K562 (cell line): Measurements from ENCODE around the gene IL20RA. TPM values are rescaled to one million over a fixed set of nuclear protein-coding genes. Genes with fewer than 3 reads are reported as not detected.

Experiments used
- ATAC-seq: fragments of 200-7000 bp; cut with Tn5 transposase; 3 replicates; pipeline ENCODE4 v1.9.1; 2020; ENCODE audit warnings: moderate library complexity
- BruUV-seq: library from RNA; stranded (reverse); fragments of 400-500 nt; replicated peaks from 2 replicates; lab custom pipeline; 2021; lab: Mats Ljungman, UMichigan
- CTCF ChIA-PET: fragments of 300-600 bp; formaldehyde crosslinking; extraction: SDS; loops from one replicate; lab custom pipeline; 2021; ENCODE audit warnings: low intra/inter-chr PET ratio; lab: Yijun Ruan, JAX
- POLR2A ChIA-PET: fragments of 300-600, 350-650 bp; sonication (Branson Sonifier 250); formaldehyde crosslinking; extraction: SDS; loops from one replicate; lab custom pipeline; 2021; ENCODE audit warnings: antibody characterized with exemption, inconsistent platforms; lab: Yijun Ruan, JAX
- DNase-seq, 4 experiments: peaks; one replicate each; pipeline versions ENCODE4 v3.0.0 to v3.0.0-alpha.2; 2011 to 2018; ENCODE audit warnings: low spot score in 3 of 4, mixed read lengths in 3 of 4; ENCODE audit errors: extremely low read depth in 1 of 4
- FAIRE-seq: peaks from 2 replicates; lab custom pipeline; 2011; peaks lifted over from hg19 to GRCh38; lab: Jason Lieb, UNC
- H2AFZ ChIP-seq: 2 replicates; pipeline ENCODE4 v1.6.0; 2011; ENCODE audit warnings: low read depth, low read length, control low read depth, inconsistent platforms
- H3K27ac ChIP-seq: fragments of 200-600 bp; 3 replicates; pipeline ENCODE4 v1.8.0; 2011; ENCODE audit warnings: low read depth, mild to moderate bottlenecking, control low read depth, inconsistent platforms, low read length, moderate library complexity, mixed read lengths; ENCODE audit errors: extremely low read depth
- H3K27me3 ChIP-seq, 2 experiments: fragments of 300-600 bp in 1 of 2; 2 replicates in 1 of 2; 3 replicates in 1 of 2; pipeline versions ENCODE4 v1.6.0 to v1.8.0; 2011; ENCODE audit warnings: inconsistent platforms in 2 of 2, low read length in 2 of 2, mild to moderate bottlenecking in 1 of 2, mixed read lengths in 1 of 2, moderate library complexity in 1 of 2; ENCODE audit not compliant: control insufficient read depth in 2 of 2, insufficient read depth in 2 of 2
- H3K36me3 ChIP-seq: fragments of 300-600 bp; 3 replicates; pipeline ENCODE4 v1.8.0; 2011; ENCODE audit warnings: mild to moderate bottlenecking, low read length, inconsistent platforms; ENCODE audit not compliant: control insufficient read depth, insufficient read depth
- H3K4me1 ChIP-seq, 2 experiments: fragments of 200-600 bp in 1 of 2; replicated peaks in 1 of 2; 2 replicates in 1 of 2; 3 replicates in 1 of 2; pipeline versions ENCODE4 v1.5.1 to v1.8.0; 2011; ENCODE audit warnings: inconsistent platforms in 2 of 2, low read length in 2 of 2, mild to moderate bottlenecking in 1 of 2, mixed read lengths in 1 of 2, moderate library complexity in 1 of 2; ENCODE audit not compliant: control insufficient read depth in 2 of 2, insufficient read depth in 2 of 2
- H3K4me2 ChIP-seq: 2 replicates; pipeline ENCODE4 v1.6.1; 2011; ENCODE audit warnings: low read length, control low read depth, inconsistent platforms, mixed read lengths; ENCODE audit not compliant: insufficient read depth
- H3K4me3 ChIP-seq: fragments of 200-600 bp; sonication (generic), shearing (Covaris generic); 2 replicates; pipeline ENCODE4 v1.5.1; 2016; ENCODE audit warnings: control low read depth, inconsistent platforms
- H3K79me2 ChIP-seq: fragments of 200-600 bp; 3 replicates; pipeline ENCODE4 v1.8.0; 2011; ENCODE audit warnings: low read length, inconsistent platforms; ENCODE audit not compliant: control insufficient read depth, insufficient read depth
- H3K9ac ChIP-seq, 2 experiments: 2 replicates each; pipeline versions ENCODE4 v1.6.0 to v1.6.1; 2011; ENCODE audit warnings: low read depth in 2 of 2, low read length in 2 of 2, control low read depth in 1 of 2, inconsistent platforms in 1 of 2, mild to moderate bottlenecking in 1 of 2, mixed read lengths in 1 of 2; ENCODE audit not compliant: insufficient read depth in 1 of 2
- H3K9me1 ChIP-seq: one replicate; pipeline ENCODE4 v1.6.0; 2011; ENCODE audit warnings: inconsistent platforms, mild to moderate bottlenecking, low read length, moderate library complexity; ENCODE audit not compliant: control insufficient read depth, insufficient read depth
- H3K9me3 ChIP-seq: replicated peaks from 2 replicates; pipeline ENCODE4 v1.5.1; 2011; ENCODE audit warnings: low read depth, low read length, inconsistent platforms; ENCODE audit not compliant: control insufficient read depth, insufficient read depth
- H4K20me1 ChIP-seq: replicated peaks from 2 replicates; pipeline ENCODE4 v1.6.1; 2011; ENCODE audit warnings: low read length, inconsistent platforms, mixed read lengths; ENCODE audit not compliant: control insufficient read depth, insufficient read depth
- BDP1 ChIP-seq: IDR thresholded peaks from 3 replicates; pipeline ENCODE4 v1.6.1; 2011; ENCODE audit not compliant: insufficient read length, insufficient read depth
- CBX2 ChIP-seq: fragments of 200-600 bp; sonication (generic); IDR thresholded peaks from one replicate; pipeline ENCODE4 v1.6.1; 2012; ENCODE audit warnings: mild to moderate bottlenecking, low read length, inconsistent platforms; ENCODE audit not compliant: insufficient read depth, poor library complexity, severe bottlenecking
- DNMT1 ChIP-seq: fragments of 450-650 bp; IDR thresholded peaks from 2 replicates; pipeline ENCODE4 v1.6.1; 2016; ENCODE audit warnings: antibody characterized with exemption, mild to moderate bottlenecking
- ETS1 ChIP-seq: conservative IDR thresholded peaks from 2 replicates; pipeline ENCODE4 v1.6.1; 2011; ENCODE audit warnings: low read depth, mild to moderate bottlenecking, low read length; ENCODE audit not compliant: control insufficient read depth
- NUFIP1 ChIP-seq: fragments of 450-650 bp; IDR thresholded peaks from 2 replicates; pipeline ENCODE4 v1.6.1; 2018; ENCODE audit not compliant: partially characterized antibody
- SNIP1 ChIP-seq: fragments of 450-650 bp; IDR thresholded peaks from 2 replicates; pipeline ENCODE4 v1.7.1; 2017; ENCODE audit warnings: low read depth, mild to moderate bottlenecking
- U2AF1 ChIP-seq: fragments of 200-400 bp; formaldehyde crosslinking; optimal IDR thresholded peaks from 2 replicates; pipeline ENCODE3; 2017; ENCODE audit warnings: mild to moderate bottlenecking, low read depth, low read length, moderate library complexity
- ZNF133 ChIP-seq: fragments of 250-450 bp; sonication (Bioruptor Pico); IDR thresholded peaks from 2 replicates; pipeline ENCODE4 v1.4.0; 2020; ENCODE audit warnings: mild to moderate bottlenecking
- ZNF140 ChIP-seq: fragments of 250-450 bp; sonication (Bioruptor Pico); IDR thresholded peaks from 2 replicates; pipeline ENCODE4 v1.8.0; 2021; ENCODE audit warnings: moderate library complexity, mild to moderate bottlenecking, inconsistent platforms
- ZNF174 ChIP-seq: fragments of 250-450 bp; sonication (Bioruptor Pico); IDR thresholded peaks from 2 replicates; pipeline ENCODE4 v1.4.0; 2020; ENCODE audit warnings: mild to moderate bottlenecking
- ZNF175 ChIP-seq: fragments of 200-800 bp; sonication (Bioruptor generic); IDR thresholded peaks from 2 replicates; pipeline ENCODE4 v1.6.1; 2016; ENCODE audit warnings: low read depth, mild to moderate bottlenecking, missing genetic modification characterization, missing compliant biosample characterization
- ZNF232 ChIP-seq: sonication (generic); formaldehyde crosslinking; IDR thresholded peaks from 2 replicates; pipeline ENCODE4 v1.8.0; 2022; ENCODE audit warnings: mild to moderate bottlenecking, missing genetic modification reagents
- ZNF512 ChIP-seq: IDR thresholded peaks from 2 replicates; pipeline ENCODE4 v1.6.1; 2016; ENCODE audit warnings: missing genetic modification characterization, missing compliant biosample characterization
- WGBS: fragments of 100-300 bp; shearing (Covaris generic); methylation state at CpG from one replicate; pipeline ENCODE4 v1.1.6; 2016; ENCODE audit warnings: low coverage, mixed read lengths; ENCODE audit not compliant: insufficient coverage; ENCODE audit errors: missing lambda C conversion rate; 5-methylcytosine and 5-hydroxymethylcytosine counted together
- in situ Hi-C: fragments of 300-500 bp; cut with MboI; formaldehyde crosslinking; loops from 4 replicates; pipeline ENCODE4 v1.15.0; 2018; ENCODE audit warnings: inconsistent platforms, mixed read lengths
- intact Hi-C: fragments of 100-400 bp; cut with micrococcal nuclease; formaldehyde crosslinking; loops from 2 replicates; pipeline ENCODE4 v1.14.2; 2022
- polyA plus RNA-seq, 8 experiments: library from polyadenylated mRNA; depleted of rRNA in 4 of 8; stranded (reverse) in 5 of 8; unstranded in 3 of 8; fragments of >200 nt; fragmentation: Nextera tagmentation in 2 of 8; fragmentation: Illumina TruSeq in 1 of 8; extraction: Ambion mirVana in 2 of 8; extraction: Trizol in 1 of 8; gene quantifications; 2 replicates each; pipeline versions ENCODE4 v1.2.1 to v1.2.3, GENCODE V29; 2011 to 2014; ENCODE audit warnings: inconsistent platforms in 1 of 8, missing spikeins in 1 of 8
- total RNA-seq, 7 experiments: library from RNA; depleted of rRNA in 6 of 7; stranded (reverse); fragments of >200 nt in 6 of 7; fragmentation: Illumina TruSeq in 2 of 7; extraction: Trizol in 2 of 7; gene quantifications; 2 replicates each; pipeline versions ENCODE4 v1.2.1 to v1.2.3, GENCODE V29; 2011 to 2021; ENCODE audit warnings: low replicate concordance in 1 of 7

Gene IL20RA
- total and polyA plus RNA-seq, 9 of the 15 experiments (the other 6 are each of a cell fraction or from before 2014, with no cell fraction given): not detected

GRCh38 chr6:136964398-136964797 lies 80.4 kb downstream of the IL20RA start:
- DNase-seq: no peak
- H3K79me2 ChIP-seq: no peaks in the 10 kb centered on the region
- FAIRE-seq: no peak
- BruUV-seq: no TSS peak
- H3K36me3 ChIP-seq: no peaks in the 10 kb centered on the region
- no peaks in the 10 kb centered on the region for H3K9me1 ChIP-seq
- no peak for TF ChIP-seq ZNF133
- H3K4me3 ChIP-seq: no peak overlapping the region
- no peak overlapping the region for H3K4me2 ChIP-seq
- POLR2A ChIA-PET: interaction anchor here (1.1 kb wide), 1 partner anchor 464 kb away, joined by 5 read pairs; no protein-coding TSS in a partner anchor
- no peak overlapping the region for H3K9ac ChIP-seq
- no peak overlapping the region for H2AFZ ChIP-seq
- H3K27ac ChIP-seq: no peak overlapping the region
- peaks cover 3% of the 10 kb centered on the region in 2 experiments; a peak in 3 of 5 replicates for H3K4me1 ChIP-seq
- no peaks in the 10 kb centered on the region for H4K20me1 ChIP-seq
- in situ Hi-C loops: no loop called here
- CTCF ChIA-PET: no interaction called here
- intact Hi-C loops: no loop called here
- peaks cover 0 to 14% of the 10 kb centered on the region in 2 experiments; a peak in 3 of 5 replicates for H3K27me3 ChIP-seq
- H3K9me3 ChIP-seq: no peaks in the 10 kb centered on the region
- no peak for ATAC-seq
- 0% methylated on average over 2 of the region's 2 CpGs for WGBS

GRCh38 chr6:136963259-136963658 lies 81.5 kb downstream of the IL20RA start:
- no peak overlapping the region for H3K9ac ChIP-seq
- no peak overlapping the region for H3K27ac ChIP-seq
- H3K27me3 ChIP-seq: peaks cover under 1 to 15% of the 10 kb centered on the region in 2 experiments; a peak in 4 of 5 replicates
- no peak overlapping the region for H3K4me2 ChIP-seq
- H3K4me3 ChIP-seq: no peak overlapping the region
- H3K4me1 ChIP-seq: peaks cover 4 to 5% of the 10 kb centered on the region in 2 experiments; a peak in 3 of 5 replicates
- TF ChIP-seq ZNF232 (CRISPR knock-in tag) (no peak), DNMT1 (no peak), U2AF1 (no peak), BDP1 (no peak), ZNF140 (no peak), NUFIP1 (no peak), CBX2 (no peak), ETS1 (no peak), ZNF174 (CRISPR knock-in tag) (no peak), SNIP1 (no peak), ZNF512 (tag) (no peak), ZNF175 (CRISPR knock-in tag) (no peak)
- no peaks in the 10 kb centered on the region for H3K79me2 ChIP-seq
- CTCF ChIA-PET: no interaction called here
- intact Hi-C loops: no loop called here
- H4K20me1 ChIP-seq: peaks cover 2% of the 10 kb centered on the region; the same call in 1 of the 2 replicates
- no peak for ATAC-seq
- WGBS: 0% methylated on average over 2 of the region's 2 CpGs
- POLR2A ChIA-PET: interaction anchor here (0.6 to 1.0 kb wide), 3 partner anchors 26 to 265 kb away, joined by 3 read pairs; no protein-coding TSS in a partner anchor
- no peaks in the 10 kb centered on the region for H3K9me1 ChIP-seq
- no peaks in the 10 kb centered on the region for H3K9me3 ChIP-seq
- no peaks in the 10 kb centered on the region for H3K36me3 ChIP-seq
- no peak for FAIRE-seq
- no peak overlapping the region for H2AFZ ChIP-seq
- in situ Hi-C loops: no loop called here
- DNase-seq: no peak
- BruUV-seq: no TSS peak
